ENCODE results near the gene IMMP1L. TPM values are rescaled to one million over a fixed set of nuclear protein-coding genes. Genes with fewer than 3 reads are reported as not detected.
A peak's percentile ranks its signal among the peaks of the same experiment; 100 is the strongest.

IMMP1L gene
- total RNA-seq, 1 experiment from 2014 or later = 63.1 TPM

DNA sequence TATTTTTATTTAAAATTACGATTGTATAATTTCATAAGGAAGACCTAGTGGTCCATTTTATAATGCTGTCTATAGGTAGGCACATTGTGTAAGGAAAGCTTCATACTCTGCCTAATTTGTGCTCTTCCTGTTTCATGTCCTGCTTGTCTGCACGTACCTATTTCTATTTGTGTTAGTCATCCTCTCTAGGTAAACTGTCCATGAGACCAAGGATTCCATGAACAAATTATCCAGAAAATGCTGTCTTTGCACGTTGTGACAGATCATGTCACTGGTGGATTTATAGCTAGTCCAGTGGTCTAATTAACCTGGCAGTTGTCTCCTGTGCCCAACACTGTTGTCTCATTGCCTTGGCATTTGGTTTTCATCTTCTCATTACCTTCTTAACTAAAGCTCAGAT, 95.1 kb downstream of the IMMP1L start:
- Histone ChIP-seq H3K27ac (ENCODE audit: low read length) (no peak overlapping the region), H3K36me3 (ENCODE audit: insufficient read depth, low read length) (no peaks in the 10 kb centered on the region), H3K79me2 (ENCODE audit: low read length) (peaks cover 21% of the 10 kb centered on the region), H3K4me2 (ENCODE audit: low read depth, low read length, poor library complexity, severe bottlenecking) (no peak overlapping the region), H2AFZ (ENCODE audit: low read length) (no peak overlapping the region), H4K20me1 (ENCODE audit: insufficient read depth, low read depth, low read length) (no peaks in the 10 kb centered on the region), H3K9me3 (ENCODE audit: low read length) (no peaks in the 10 kb centered on the region), H3K9me2 (replicated peaks; ENCODE audit: insufficient read depth, low read length) (no peaks in the 10 kb centered on the region), H3K4me3 (ENCODE audit: low read length) (no peak overlapping the region), H3K9ac (ENCODE audit: low read length) (no peak overlapping the region), H3K4me1 (ENCODE audit: low read length) (peaks cover 16% of the 10 kb centered on the region), H3K27me3 (ENCODE audit: low read length) (no peaks in the 10 kb centered on the region)
- DNase-seq = peak; percentile 34

- no peaks in the 10 kb centered on the region for H3K9me3 ChIP-seq (ENCODE audit: low read length)
- no peaks in the 10 kb centered on the region for H3K27me3 ChIP-seq (ENCODE audit: low read length)
- H3K9me2 ChIP-seq (replicated peaks; ENCODE audit: insufficient read depth, low read length) = no peaks in the 10 kb centered on the region
- no peak overlapping the region for H3K4me3 ChIP-seq (ENCODE audit: low read length)
- H3K27ac ChIP-seq (ENCODE audit: low read length) = no peak overlapping the region
- H3K36me3 ChIP-seq (ENCODE audit: insufficient read depth, low read length) = no peaks in the 10 kb centered on the region
- no peak for DNase-seq
- H3K79me2 ChIP-seq (ENCODE audit: low read length) = peaks cover 31% of the 10 kb centered on the region
- peaks cover 9% of the 10 kb centered on the region; the same call in 1 of the 2 replicates for H3K4me1 ChIP-seq (ENCODE audit: low read length)
- no peak overlapping the region for H3K9ac ChIP-seq (ENCODE audit: low read length)
- no peak overlapping the region for H3K4me2 ChIP-seq (ENCODE audit: low read depth, low read length, poor library complexity, severe bottlenecking)
- no peak overlapping the region for H2AFZ ChIP-seq (ENCODE audit: low read length)
- no peaks in the 10 kb centered on the region for H4K20me1 ChIP-seq (ENCODE audit: insufficient read depth, low read depth, low read length)
Observed at GRCh38 chr11:31412946-31413345, 96.5 kb downstream of the IMMP1L start.

GRCh38 chr11:31408201-31408600, 101.2 kb downstream of the IMMP1L start:
- Histone ChIP-seq H3K4me3 (ENCODE audit: low read length) (no peak overlapping the region), H3K27ac (ENCODE audit: low read length) (no peak overlapping the region)
- peak; percentile 40 for DNase-seq

GRCh38 chr11:31404614-31405013, 104.8 kb downstream of the IMMP1L start:
- H3K4me1 ChIP-seq (ENCODE audit: low read length) = peaks cover 5% of the 10 kb centered on the region; the same call in 1 of the 2 replicates
- no peaks in the 10 kb centered on the region for H3K9me3 ChIP-seq (ENCODE audit: low read length)
- H3K79me2 ChIP-seq (ENCODE audit: low read length) = peaks cover 27% of the 10 kb centered on the region
- no peaks in the 10 kb centered on the region for H3K36me3 ChIP-seq (ENCODE audit: insufficient read depth, low read length)
- H3K4me2 ChIP-seq (ENCODE audit: low read depth, low read length, poor library complexity, severe bottlenecking) = no peak overlapping the region
- H3K27ac ChIP-seq (ENCODE audit: low read length) = no peak overlapping the region
- DNase-seq = peak; percentile 37
- H3K9ac ChIP-seq (ENCODE audit: low read length) = no peak overlapping the region
- H2AFZ ChIP-seq (ENCODE audit: low read length) = no peak overlapping the region
- no peaks in the 10 kb centered on the region for H3K9me2 ChIP-seq (replicated peaks; ENCODE audit: insufficient read depth, low read length)
- no peaks in the 10 kb centered on the region for H4K20me1 ChIP-seq (ENCODE audit: insufficient read depth, low read depth, low read length)
- no peak overlapping the region for H3K4me3 ChIP-seq (ENCODE audit: low read length)
- no peaks in the 10 kb centered on the region for H3K27me3 ChIP-seq (ENCODE audit: low read length)

More at GRCh38 chr11:31408201-31408600, 101.2 kb downstream of the IMMP1L start:
- Histone ChIP-seq H3K27me3 (ENCODE audit: low read length) (no peaks in the 10 kb centered on the region), H3K4me1 (ENCODE audit: low read length) (peaks cover 9% of the 10 kb centered on the region; the same call in 1 of the 2 replicates), H3K36me3 (ENCODE audit: insufficient read depth, low read length) (no peaks in the 10 kb centered on the region), H3K79me2 (ENCODE audit: low read length) (peaks cover 48% of the 10 kb centered on the region), H3K9ac (ENCODE audit: low read length) (no peak overlapping the region), H2AFZ (ENCODE audit: low read length) (no peak overlapping the region), H4K20me1 (ENCODE audit: insufficient read depth, low read depth, low read length) (no peaks in the 10 kb centered on the region), H3K9me2 (replicated peaks; ENCODE audit: insufficient read depth, low read length) (no peaks in the 10 kb centered on the region), H3K4me2 (ENCODE audit: low read depth, low read length, poor library complexity, severe bottlenecking) (no peak overlapping the region), H3K9me3 (ENCODE audit: low read length) (no peaks in the 10 kb centered on the region)

- Histone ChIP-seq H3K4me2 (ENCODE audit: low read depth, low read length, poor library complexity, severe bottlenecking) (no peak overlapping the region), H3K4me3 (ENCODE audit: low read length) (no peak overlapping the region), H3K79me2 (ENCODE audit: low read length) (peaks cover 36% of the 10 kb centered on the region), H4K20me1 (ENCODE audit: insufficient read depth, low read depth, low read length) (no peaks in the 10 kb centered on the region), H3K27me3 (ENCODE audit: low read length) (no peaks in the 10 kb centered on the region), H3K9ac (ENCODE audit: low read length) (no peak overlapping the region), H3K4me1 (ENCODE audit: low read length) (peaks cover 7% of the 10 kb centered on the region), H3K36me3 (ENCODE audit: insufficient read depth, low read length) (no peaks in the 10 kb centered on the region), H3K9me3 (ENCODE audit: low read length) (no peaks in the 10 kb centered on the region), H3K9me2 (replicated peaks; ENCODE audit: insufficient read depth, low read length) (no peaks in the 10 kb centered on the region), H2AFZ (ENCODE audit: low read length) (no peak overlapping the region), H3K27ac (ENCODE audit: low read length) (no peak overlapping the region)
- DNase-seq = peak; percentile 87
Observed at GRCh38 chr11:31397239-31397834, 112.1 kb downstream of the IMMP1L start.

GRCh38 chr11:31387379-31387778, 122.0 kb downstream of the IMMP1L start:
- Histone ChIP-seq H3K9me2 (replicated peaks; ENCODE audit: insufficient read depth, low read length) (no peaks in the 10 kb centered on the region), H3K9me3 (ENCODE audit: low read length) (no peaks in the 10 kb centered on the region), H2AFZ (ENCODE audit: low read length) (no peak overlapping the region), H4K20me1 (ENCODE audit: insufficient read depth, low read depth, low read length) (no peaks in the 10 kb centered on the region), H3K4me2 (ENCODE audit: low read depth, low read length, poor library complexity, severe bottlenecking) (no peak overlapping the region), H3K27ac (ENCODE audit: low read length) (no peak overlapping the region), H3K79me2 (ENCODE audit: low read length) (peaks cover 44% of the 10 kb centered on the region), H3K27me3 (ENCODE audit: low read length) (no peaks in the 10 kb centered on the region), H3K4me3 (ENCODE audit: low read length) (no peak overlapping the region), H3K9ac (ENCODE audit: low read length) (no peak overlapping the region), H3K4me1 (ENCODE audit: low read length) (no peaks in the 10 kb centered on the region), H3K36me3 (ENCODE audit: insufficient read depth, low read length) (no peaks in the 10 kb centered on the region)
- no peak for DNase-seq

GRCh38 chr11:31383116-31383515, 126.3 kb downstream of the IMMP1L start:
- Histone ChIP-seq H3K4me3 (ENCODE audit: low read length) (no peak overlapping the region), H3K9me2 (replicated peaks; ENCODE audit: insufficient read depth, low read length) (no peaks in the 10 kb centered on the region), H3K4me2 (ENCODE audit: low read depth, low read length, poor library complexity, severe bottlenecking) (no peak overlapping the region)

More at GRCh38 chr11:31383116-31383515, 126.3 kb downstream of the IMMP1L start:
- DNase-seq = no peak
- no peaks in the 10 kb centered on the region for H3K9me3 ChIP-seq (ENCODE audit: low read length)
- H3K36me3 ChIP-seq (ENCODE audit: insufficient read depth, low read length) = peaks cover 5% of the 10 kb centered on the region; the same call in 1 of the 2 replicates
- no peak overlapping the region for H3K27ac ChIP-seq (ENCODE audit: low read length)
- no peaks in the 10 kb centered on the region for H3K4me1 ChIP-seq (ENCODE audit: low read length)
- H2AFZ ChIP-seq (ENCODE audit: low read length) = no peak overlapping the region
- H3K9ac ChIP-seq (ENCODE audit: low read length) = no peak overlapping the region
- no peaks in the 10 kb centered on the region for H4K20me1 ChIP-seq (ENCODE audit: insufficient read depth, low read depth, low read length)
- no peaks in the 10 kb centered on the region for H3K27me3 ChIP-seq (ENCODE audit: low read length)
- H3K79me2 ChIP-seq (ENCODE audit: low read length) = peaks cover 80% of the 10 kb centered on the region

Data from Karpas-422 (cell line).